HG03159 (cell line): ENCODE data around the gene ODAPH.
"Not testable (repeated sequence)": the region's sequence is repeated elsewhere in the genome, so short reads cannot be mapped to it uniquely, and the experiment has no call there.

ENCODE experiments used
- ATAC-seq: cut with Tn5 transposase; IDR thresholded peaks from one replicate; pipeline ENCODE4 v1.9.1; 2021; ENCODE audit warnings: mild to moderate bottlenecking, moderate library complexity; ENCODE audit not compliant: unreplicated experiment

Gene ODAPH

DNA sequence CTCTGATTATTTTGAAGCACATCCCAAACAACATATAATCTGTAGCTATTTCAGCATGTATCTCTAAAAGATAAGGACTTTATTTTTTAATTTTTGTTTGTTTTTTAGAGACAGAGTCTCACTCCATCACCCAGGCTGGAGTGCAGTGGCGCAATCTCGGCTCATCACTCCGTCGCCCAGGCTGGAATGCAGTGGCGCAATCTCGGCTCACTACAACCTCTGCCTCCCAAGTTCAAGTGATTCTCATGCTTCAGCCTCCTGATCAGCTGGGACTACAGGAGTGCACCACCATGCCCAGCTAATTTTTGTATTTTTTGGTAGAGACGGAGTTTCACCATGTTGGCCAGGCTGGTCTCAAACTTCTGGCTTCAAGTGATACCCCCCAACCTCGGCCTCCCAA is 11.6 kb upstream of the ODAPH start:
- not testable (repeated sequence) for ATAC-seq

DNA sequence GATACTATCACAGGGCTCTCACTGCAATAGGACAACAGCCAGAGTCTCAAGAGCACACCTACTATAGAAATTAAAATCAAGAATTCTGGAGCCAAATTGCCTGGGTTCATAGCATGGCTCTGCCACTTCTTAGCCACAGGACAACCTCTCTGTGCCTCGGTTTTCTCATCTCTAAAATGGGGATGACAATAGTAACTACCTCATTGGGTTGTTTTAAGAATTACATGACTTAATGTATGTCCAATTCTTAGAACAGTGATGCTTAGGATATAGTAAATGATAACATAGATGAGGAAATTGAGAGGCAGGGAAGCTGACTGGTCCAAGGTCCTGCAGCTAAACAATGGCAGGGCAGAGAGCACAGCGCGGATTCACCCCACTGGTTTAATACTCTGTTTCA is 11.0 kb upstream of the ODAPH start:
- no peak for ATAC-seq

DNA sequence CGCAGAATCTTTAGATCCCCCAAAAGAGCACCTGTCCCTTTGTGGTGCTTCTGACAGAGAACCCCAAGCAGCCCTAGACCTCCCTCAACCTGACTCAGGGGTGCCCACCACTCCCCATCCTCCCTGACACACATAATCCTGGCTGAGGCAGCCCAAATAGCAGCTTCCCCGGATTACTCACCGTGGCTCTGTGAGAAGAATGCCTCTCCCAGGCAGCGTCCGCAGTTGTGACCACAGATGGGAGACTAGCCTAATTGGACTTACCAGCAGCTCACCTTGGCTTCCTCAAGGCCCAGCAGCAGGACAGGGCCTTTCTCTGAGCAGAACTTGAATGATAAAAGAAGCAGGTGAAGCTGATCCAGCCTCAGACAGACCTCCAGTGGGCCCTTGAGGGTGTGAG is 10.3 kb upstream of the ODAPH start:
- ATAC-seq: no peak

DNA sequence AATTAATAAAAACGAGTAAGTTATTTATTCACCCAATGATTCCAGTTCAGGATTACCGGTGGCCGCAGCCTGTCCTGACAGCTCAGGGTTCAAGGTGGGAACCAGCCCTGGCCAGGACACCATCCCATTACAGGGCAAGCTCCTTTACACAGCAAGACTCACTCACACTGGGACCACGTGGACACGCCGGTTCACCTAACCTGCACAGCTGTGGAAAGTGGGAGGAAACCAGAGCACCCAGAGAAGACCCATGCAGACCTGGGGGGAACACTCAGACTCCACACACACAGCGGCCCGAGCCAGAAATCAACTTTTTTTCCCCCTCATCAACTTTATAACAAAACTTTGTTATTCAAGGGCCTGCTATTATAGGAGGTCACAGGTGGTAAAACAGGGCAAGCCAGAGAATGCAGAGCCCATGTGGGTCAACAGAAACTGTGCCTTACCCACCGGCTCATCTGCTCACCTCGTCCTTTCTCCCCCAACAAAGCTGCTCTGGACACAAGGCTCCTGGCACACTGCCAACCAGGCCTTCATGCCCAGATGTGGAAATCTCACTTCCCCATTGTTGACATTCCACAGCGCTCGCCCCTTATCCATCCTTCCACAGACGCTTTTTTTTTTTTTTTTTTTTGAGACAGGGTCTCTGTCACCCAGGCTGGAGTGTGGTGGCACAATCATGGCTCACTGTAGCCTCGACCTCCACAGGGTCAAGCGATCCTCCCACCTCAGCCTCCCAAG is 8.0 kb upstream of the ODAPH start:
- no peak for ATAC-seq

DNA sequence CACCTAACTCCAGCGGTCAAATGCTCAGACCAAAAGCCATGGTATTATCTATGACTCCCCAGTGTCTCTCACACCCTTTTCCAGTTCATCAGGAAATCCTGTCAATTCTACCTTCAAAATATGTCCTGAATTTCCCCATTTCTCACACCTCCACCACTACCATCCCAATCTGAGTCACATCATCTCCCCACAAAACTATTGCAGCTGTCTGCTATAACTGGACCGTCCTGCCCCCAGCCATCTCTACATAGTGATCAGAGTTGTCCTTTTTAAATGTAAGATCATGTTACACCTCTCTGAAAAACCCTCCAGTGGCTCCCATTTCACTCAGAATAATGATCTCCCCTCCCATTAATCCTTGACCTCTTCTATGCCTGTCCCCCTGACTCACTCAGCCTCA is 6.8 kb upstream of the ODAPH start:
- ATAC-seq: no peak

DNA sequence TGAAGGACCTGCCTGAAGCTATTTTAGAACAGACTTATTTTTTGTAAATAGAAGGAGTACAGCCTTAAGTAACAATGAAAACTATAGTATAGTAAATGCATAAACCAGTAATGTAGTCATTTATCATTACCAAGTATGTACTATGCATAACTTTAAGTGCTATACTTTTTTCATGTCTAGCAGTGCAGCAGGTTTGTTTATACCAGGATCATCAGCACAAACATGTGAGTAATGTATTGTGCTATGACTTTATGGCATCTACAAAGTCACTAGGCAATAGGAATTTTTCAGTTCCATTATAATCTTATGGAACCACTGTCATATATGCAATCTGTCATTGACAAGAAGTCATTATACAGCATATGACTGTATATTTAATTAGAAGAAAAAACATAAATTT is 3.4 kb upstream of the ODAPH start:
- ATAC-seq: no peak

DNA sequence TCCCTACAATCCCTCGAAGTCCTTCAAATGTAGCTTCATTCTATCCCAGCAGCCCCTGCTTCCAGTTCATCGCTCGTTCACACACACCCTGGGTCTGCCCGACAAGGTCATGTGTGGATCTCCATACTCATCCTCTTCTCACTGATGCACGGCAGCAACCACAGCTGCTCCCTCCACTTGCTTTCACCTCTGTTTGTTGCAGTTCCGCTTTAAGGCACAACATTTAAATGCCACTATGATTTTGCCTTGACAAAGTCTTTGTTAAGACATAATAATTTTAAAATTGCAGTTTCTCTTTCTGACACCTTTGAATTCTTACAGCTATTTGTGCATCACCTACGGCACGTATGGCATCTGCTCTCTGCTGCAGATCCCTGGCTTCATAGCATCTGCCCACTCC is 1.8 kb downstream of the ODAPH start:
- no peak for ATAC-seq

DNA sequence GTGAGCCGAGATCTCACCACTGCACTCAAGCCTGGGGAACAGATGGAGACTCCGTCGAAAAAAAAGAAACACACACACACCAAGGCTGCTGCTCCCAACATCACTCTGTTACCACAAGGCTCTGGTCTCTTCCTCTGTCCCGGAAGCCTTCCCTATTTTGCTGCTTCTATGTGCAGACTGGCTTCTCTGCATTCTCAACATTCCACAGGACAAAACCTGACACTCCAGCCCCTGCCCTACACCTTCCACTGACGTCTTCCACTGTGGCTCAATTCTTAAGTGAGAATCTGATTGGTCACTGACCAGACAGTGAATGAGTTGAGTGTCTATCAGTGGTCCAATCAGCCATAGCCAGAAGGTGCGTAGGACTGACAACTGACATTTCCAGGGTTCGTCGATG is 5.9 kb downstream of the ODAPH start:
- no peak for ATAC-seq

DNA sequence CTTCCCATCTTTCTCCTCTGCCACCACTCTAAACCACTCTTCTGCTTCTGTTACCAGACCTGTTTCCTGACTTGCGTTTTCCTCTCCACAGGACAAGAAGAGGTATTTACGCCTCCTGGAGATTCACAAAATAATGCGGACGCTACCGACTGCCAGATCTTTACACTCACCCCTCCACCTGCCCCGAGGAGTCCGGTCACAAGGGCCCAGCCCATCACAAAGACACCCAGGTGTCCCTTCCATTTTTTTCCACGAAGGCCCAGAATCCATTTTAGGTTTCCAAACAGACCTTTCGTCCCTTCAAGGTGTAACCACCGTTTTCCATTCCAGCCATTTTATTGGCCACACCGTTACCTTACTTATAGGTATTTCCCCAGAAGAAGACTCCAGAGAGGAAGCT is 8.2 kb downstream of the ODAPH start:
- no peak for ATAC-seq

DNA sequence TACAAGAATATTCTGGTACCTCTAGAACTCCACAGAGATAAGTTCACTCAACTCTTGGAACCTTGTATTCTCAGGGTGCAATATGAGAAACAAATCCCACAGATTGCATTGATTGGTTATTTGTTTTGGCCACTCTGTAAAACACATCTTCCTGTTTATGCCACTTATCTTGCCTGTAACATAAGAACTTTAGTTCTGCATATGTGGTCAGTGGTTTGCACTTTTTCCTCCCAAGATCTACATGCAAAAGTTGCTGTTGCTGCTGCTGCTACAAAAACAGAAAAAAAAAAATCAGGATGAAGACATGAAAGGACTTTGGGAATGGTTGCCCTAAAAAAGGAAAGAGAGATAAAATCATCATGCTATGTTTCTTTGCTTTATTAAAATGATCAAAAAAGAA is 9.6 kb downstream of the ODAPH start:
- no peak for ATAC-seq

DNA sequence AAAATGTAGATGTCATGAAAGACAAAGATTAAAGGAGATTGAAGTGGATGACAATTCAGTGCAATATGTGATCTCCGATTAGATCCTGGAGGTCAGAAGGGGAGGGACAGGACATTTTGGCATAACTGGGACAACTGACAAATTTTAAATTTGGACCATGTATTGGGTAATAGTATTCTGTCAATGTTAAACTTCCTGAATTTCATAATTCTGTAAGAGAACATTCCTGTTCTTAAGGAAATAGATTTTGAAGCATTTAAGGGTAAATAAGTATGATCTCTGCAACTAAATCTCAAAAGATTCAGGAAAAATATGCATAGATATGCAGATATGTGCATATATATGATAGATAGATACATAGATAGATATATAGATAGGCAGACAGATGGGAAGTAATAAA is 11.0 kb downstream of the ODAPH start:
- no peak for ATAC-seq

DNA sequence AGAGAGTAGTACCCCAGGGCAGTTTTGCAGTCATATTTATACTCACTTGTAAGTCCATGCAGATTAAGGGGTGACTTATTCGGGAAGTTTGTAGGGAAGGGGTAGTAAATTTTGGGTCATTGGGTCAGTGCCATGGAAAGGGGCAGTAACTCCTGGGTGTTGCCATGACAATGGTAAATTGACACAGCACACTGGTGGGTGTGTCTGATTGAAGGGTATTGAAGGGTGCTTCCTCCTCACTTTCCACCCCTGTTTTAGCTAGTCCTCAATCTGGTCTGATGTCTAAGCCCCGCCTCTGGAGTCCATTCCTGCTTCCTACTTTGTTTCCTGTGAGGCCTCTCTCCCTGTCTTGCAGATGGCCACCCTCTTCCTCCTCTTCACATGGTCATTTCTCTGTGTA is 11.9 kb downstream of the ODAPH start:
- no peak for ATAC-seq

DNA sequence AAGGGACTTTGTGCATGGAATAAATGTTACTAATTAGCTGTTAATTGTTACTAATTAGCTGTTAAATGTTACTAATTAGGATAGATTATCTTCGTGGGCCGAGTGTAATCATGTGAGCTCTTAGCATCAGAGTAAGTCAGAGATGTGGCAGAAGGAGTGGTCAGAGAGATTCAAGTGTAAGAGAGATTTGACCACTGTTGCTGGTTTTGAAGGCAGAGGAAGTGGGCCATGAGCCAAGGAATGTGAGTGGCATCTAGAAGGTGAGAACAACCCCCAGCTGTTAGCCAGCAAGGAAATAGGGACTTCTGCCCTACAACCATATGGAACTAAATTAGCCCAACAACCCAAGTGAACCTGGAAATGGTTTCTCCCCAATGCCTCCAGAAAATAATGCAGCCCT is 28.2 kb downstream of the ODAPH start:
- ATAC-seq: no peak

DNA sequence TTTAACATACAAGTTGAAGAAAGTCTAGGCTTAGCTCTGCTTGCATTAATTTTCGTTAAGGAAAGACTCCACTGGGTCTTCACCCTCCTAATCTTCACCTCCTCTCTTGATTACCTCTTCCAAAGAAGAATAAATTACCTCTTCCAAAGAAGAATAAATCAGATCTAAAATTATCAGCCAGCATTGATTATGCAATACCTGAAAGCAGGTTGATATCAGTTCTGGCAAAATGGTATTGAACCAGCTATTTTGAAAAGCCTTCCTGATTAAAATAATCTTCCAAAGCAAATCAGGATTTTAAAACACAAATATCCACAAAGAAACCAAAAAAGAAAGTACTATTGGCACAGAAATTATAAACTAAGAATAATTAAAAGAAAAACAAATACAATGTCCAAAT is 37.5 kb downstream of the ODAPH start:
- ATAC-seq: no peak

DNA sequence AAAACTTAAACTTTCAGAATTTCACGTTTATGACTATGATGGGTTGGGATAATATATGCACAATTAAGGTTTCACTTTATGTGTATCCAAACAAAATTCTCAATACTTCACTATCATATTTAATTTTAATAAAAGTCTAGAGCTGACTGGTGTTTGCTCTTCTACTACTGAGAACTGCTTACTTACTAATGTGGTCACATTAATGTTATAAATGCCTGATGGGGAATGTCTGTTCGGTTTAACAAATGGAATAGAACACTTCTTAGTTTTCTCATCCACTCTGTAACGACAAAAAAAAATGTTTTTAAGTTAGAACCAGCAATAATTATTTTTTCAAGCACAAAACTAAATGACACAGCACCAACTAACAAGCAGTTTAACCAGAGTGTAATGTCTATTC is 40.2 kb downstream of the ODAPH start:
- ATAC-seq: no peak

DNA sequence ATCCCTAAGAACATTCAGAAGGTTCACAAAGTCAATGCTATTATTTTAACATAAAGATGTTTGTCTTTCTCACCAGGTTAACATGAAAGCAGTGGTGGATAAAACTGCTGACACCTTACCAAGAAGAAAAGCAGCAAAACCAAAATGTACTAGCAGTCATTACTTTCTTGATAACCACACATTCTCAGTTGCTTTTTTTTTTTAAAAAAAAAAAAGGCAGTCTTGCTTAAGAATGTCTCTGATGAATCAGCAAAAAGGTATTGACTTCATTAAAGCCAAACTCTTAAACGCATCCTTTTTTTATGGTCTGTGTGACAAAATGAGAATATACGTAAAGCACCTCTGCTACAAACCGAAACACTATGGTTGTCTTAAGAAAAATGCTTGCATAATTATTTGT is 42.5 kb downstream of the ODAPH start:
- ATAC-seq: no peak

DNA sequence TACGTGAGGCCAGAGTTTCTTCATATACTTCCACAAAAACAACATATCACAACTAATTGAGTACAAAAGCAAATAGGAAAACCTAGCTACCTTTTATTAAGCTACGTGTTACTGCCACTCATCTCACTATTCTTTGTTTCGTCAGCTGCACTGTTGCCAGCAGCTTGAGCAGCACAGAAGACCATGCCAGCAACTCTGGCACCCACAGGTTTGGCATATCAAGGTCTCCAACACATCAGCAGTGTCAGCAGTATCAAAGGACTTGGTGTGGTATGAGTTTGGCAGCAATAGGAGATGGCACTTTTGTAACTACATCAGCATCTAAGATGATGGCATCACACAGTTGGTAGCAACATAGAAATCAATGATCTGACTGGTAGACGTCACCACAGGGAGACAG is 43.8 kb downstream of the ODAPH start:
- no peak for ATAC-seq

DNA sequence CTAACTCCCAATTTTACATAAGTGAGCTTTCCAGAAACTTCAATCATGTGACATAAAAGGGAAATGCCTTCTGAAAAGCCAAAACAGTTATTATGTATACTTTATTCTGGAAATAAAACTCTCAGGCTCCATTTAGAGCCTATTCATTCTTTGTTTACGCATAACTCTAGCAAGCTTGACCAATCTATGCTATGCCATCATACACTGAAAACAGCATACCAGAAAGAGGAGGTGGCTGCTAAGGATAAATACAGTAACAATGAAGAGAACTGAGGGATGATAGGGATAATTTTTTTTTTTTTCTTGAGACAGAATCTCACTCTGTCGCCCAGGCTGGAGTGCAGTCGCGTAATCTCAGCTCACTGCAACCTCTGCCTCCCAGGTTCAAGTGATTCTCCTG is 50.1 kb downstream of the ODAPH start:
- ATAC-seq: no peak

DNA sequence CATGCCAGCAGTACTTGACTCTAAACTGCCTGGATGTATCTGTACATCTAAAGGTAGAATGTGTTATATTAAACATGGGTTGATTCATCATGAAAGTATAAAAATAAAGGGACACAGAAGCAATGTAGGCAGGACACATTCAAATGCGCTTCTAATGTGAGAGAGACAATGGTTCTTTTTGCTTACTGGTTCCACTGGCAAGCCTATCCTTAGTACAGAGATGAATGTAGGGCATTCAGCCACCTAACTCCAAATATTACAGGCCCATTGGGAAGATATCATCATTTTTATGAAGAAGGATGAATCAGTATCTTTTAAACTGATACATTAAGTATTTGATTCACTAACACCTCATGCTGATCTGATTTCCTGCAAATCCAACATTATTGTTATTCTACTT is 56.4 kb downstream of the ODAPH start:
- no peak for ATAC-seq
